A549 (cell line): ENCODE results near the gene MADD.

Experiments
- CHD2 ChIP-seq: fragments of 150-350 bp; IDR thresholded peaks from 2 replicates; pipeline ENCODE4 v1.6.1; 2014; ENCODE audit warnings: low read length; ENCODE audit not compliant: partially characterized antibody
- CTCF ChIP-seq: fragments of >200 bp; sonication (Bioruptor Twin); formaldehyde crosslinking; IDR thresholded peaks from 3 replicates; pipeline ENCODE4 v1.5.1; 2016
- ELK1 ChIP-seq: fragments of 150-350 bp; IDR thresholded peaks from 2 replicates; pipeline ENCODE4 v1.6.1; 2014; ENCODE audit warnings: low read depth, mild to moderate bottlenecking, low read length
- GATA3 ChIP-seq: IDR thresholded peaks from 2 replicates; pipeline ENCODE4 v1.6.1; 2012; ENCODE audit warnings: borderline replicate concordance
- JUN ChIP-seq, 2 experiments: fragments of >200 bp; sonication (Bioruptor Twin); formaldehyde crosslinking; IDR thresholded peaks; 2 replicates in 1 of 2; 3 replicates in 1 of 2; pipeline ENCODE4 v1.6.1; 2016 to 2017
- JUNB ChIP-seq: fragments of >200 bp; sonication (Bioruptor Twin); formaldehyde crosslinking; IDR thresholded peaks from 2 replicates; pipeline ENCODE4 v1.6.1; 2016
- KDM1A ChIP-seq: fragments of 200-600 bp; sonication (generic); IDR thresholded peaks from 2 replicates; pipeline ENCODE4 v1.6.1; 2016; ENCODE audit warnings: low read depth, mild to moderate bottlenecking
- RAD21 ChIP-seq, 2 experiments: fragments of >200 bp in 1 of 2; sonication (Bioruptor Twin) in 1 of 2; formaldehyde crosslinking in 1 of 2; IDR thresholded peaks in 1 of 2; conservative IDR thresholded peaks in 1 of 2; 2 replicates in 1 of 2; 3 replicates in 1 of 2; pipeline ENCODE4 v1.6.1; 2012 to 2018; ENCODE audit warnings: inconsistent platforms in 1 of 2
- RCOR1 ChIP-seq: fragments of 150-350 bp; IDR thresholded peaks from 2 replicates; pipeline ENCODE4 v1.6.1; 2014; ENCODE audit warnings: antibody characterized with exemption, low read length, low read depth
- SMC3 ChIP-seq: fragments of >200 bp; sonication (Bioruptor Twin); formaldehyde crosslinking; IDR thresholded peaks from 3 replicates; pipeline ENCODE4 v1.6.1; 2018; ENCODE audit warnings: inconsistent platforms
- SREBF2 ChIP-seq: fragments of 450-650 bp; IDR thresholded peaks from 2 replicates; pipeline ENCODE4 v1.6.1; 2014; ENCODE audit warnings: mild to moderate bottlenecking, moderate library complexity

- TF ChIP-seq GATA3 (no peak), CTCF (no peak), JUNB (no peak), KDM1A (no peak), CHD2 (no peak), ELK1 (no peak), SMC3 (no peak), SREBF2 (no peak), RAD21 (conservative IDR thresholded peaks at IDR 0.05 in 1 of 2, IDR thresholded peaks at IDR 0.05 in 1 of 2) (no peak), JUN (IDR thresholded peaks at IDR 0.05) (no peak), RCOR1 (no peak)
Measured at GRCh38 chr11:47376525-47377371, 106.8 kb downstream of the MADD start.
